ENCODE data around the gene KIAA1217. TPM values are rescaled to one million over a fixed set of nuclear protein-coding genes. Genes with fewer than 3 reads are reported as not detected.

KIAA1217 gene
- total and polyA plus RNA-seq, 2 of the 4 experiments (the other 2 are of a cell fraction), result 3.4 to 4.4 TPM

- no peak for TF ChIP-seq BHLHE40 (IDR thresholded peaks at IDR 0.05; ENCODE audit: low read depth, low read length)
- TF ChIP-seq MXI1 (IDR thresholded peaks at IDR 0.05; ENCODE audit: borderline replicate concordance, low read depth, low read length), result no peak
- TF ChIP-seq POLR2A (IDR thresholded peaks at IDR 0.05; ENCODE audit: low read depth, low read length), result no peak
- TF ChIP-seq CTCF (conservative IDR thresholded peaks at IDR 0.05; ENCODE audit: low read depth, low read length), result no peak
- no peak for TF ChIP-seq SMC3 (IDR thresholded peaks at IDR 0.05; ENCODE audit: low read depth, low read length)
- no peak for TF ChIP-seq MAFK (IDR thresholded peaks at IDR 0.05; ENCODE audit: low read depth, low read length)
- TF ChIP-seq USF2 (IDR thresholded peaks at IDR 0.05; ENCODE audit: low read depth, low read length), result no peak
- no peak for TF ChIP-seq FOS (IDR thresholded peaks at IDR 0.05; ENCODE audit: low read depth, low read length)
- TF ChIP-seq CHD1 (IDR thresholded peaks at IDR 0.05; ENCODE audit: low read depth, low read length), result no peak
- no peak for TF ChIP-seq MAZ (IDR thresholded peaks at IDR 0.05; ENCODE audit: borderline replicate concordance, low read depth, low read length)
- TF ChIP-seq NFE2L2 (IDR thresholded peaks at IDR 0.05; ENCODE audit: low read depth, low read length), result no peak
- no peak for TF ChIP-seq CEBPB (IDR thresholded peaks at IDR 0.05; ENCODE audit: low read depth, low read length)
- TF ChIP-seq RCOR1 (IDR thresholded peaks at IDR 0.05; ENCODE audit: insufficient replicate concordance, low read length), result no peak
- TF ChIP-seq ELK1 (IDR thresholded peaks at IDR 0.05; ENCODE audit: borderline replicate concordance, low read depth, low read length), result no peak
- no peak for TF ChIP-seq RFX5 (IDR thresholded peaks at IDR 0.05; ENCODE audit: low read depth, low read length)
- TF ChIP-seq RAD21 (IDR thresholded peaks at IDR 0.05; ENCODE audit: low read length), result no peak
- H2BK120ac ChIP-seq (ENCODE audit: low read depth, low read length), result no peak overlapping the region; the same call in 1 of the 2 replicates
- no peak overlapping the region for H3K18ac ChIP-seq (ENCODE audit: low read depth, low read length)
- H2AFZ ChIP-seq (replicated peaks; ENCODE audit: low read length, poor library complexity), result no peak overlapping the region
- H3K36me3 ChIP-seq (ENCODE audit: control insufficient read depth, insufficient read depth, low read length), result no peaks in the 10 kb centered on the region
- H3K79me1 ChIP-seq (ENCODE audit: low read depth in 1 of 2, low read length in 2 of 2), result no peaks in the 10 kb centered on the region
- no peaks in the 10 kb centered on the region for H3K9me1 ChIP-seq (ENCODE audit: insufficient read depth, low read length)
- H2BK5ac ChIP-seq (ENCODE audit: low read depth, low read length, poor library complexity, severe bottlenecking), result no peak overlapping the region
- no peak overlapping the region for H3K14ac ChIP-seq (replicated peaks; ENCODE audit: low read depth, low read length)
- no peak overlapping the region for H3K56ac ChIP-seq (ENCODE audit: extremely low read depth, insufficient read depth, low read length)
- H2AK9ac ChIP-seq (replicated peaks; ENCODE audit: low read depth, low read length, poor library complexity), result no peak overlapping the region
- H2BK15ac ChIP-seq (ENCODE audit: low read depth, low read length), result no peak overlapping the region
- no peak for ATAC-seq (ENCODE audit: low read depth)
- no peak overlapping the region for H4K5ac ChIP-seq (ENCODE audit: low read depth, low read length)
- DNase-seq, result no peak
- H3K9ac ChIP-seq (ENCODE audit: low read depth, low read length), result no peak overlapping the region
- WGBS, 2 experiments (ENCODE audit: extremely low coverage in 2 of 2, insufficient read length in 1 of 2), result no CpG with 5 or more reads among the region's 2 CpGs
- no peak overlapping the region for H3K4ac ChIP-seq (ENCODE audit: low read depth, low read length)
- H3K27me3 ChIP-seq (ENCODE audit: control insufficient read depth, insufficient read depth, low read length), result no peaks in the 10 kb centered on the region; the same call in 1 of the 2 replicates
- H3K4me1 ChIP-seq (ENCODE audit: control insufficient read depth, insufficient read depth, low read length), result peaks cover 4% of the 10 kb centered on the region
- H2BK20ac ChIP-seq (ENCODE audit: low read depth, low read length), result no peak overlapping the region
- no peak overlapping the region for H3K4me2 ChIP-seq (ENCODE audit: low read depth, low read length)
- dilution Hi-C loops (cut with HindIII; ENCODE audit: low sequenced_read_pairs, unreplicated experiment), result no loop called here
- no peak overlapping the region for H3K23ac ChIP-seq (ENCODE audit: low read depth, low read length)
- no peak overlapping the region for H4K8ac ChIP-seq (ENCODE audit: low read depth in 2 of 2, low read length in 2 of 2)
- no peak overlapping the region for H4K91ac ChIP-seq (ENCODE audit: insufficient read depth, low read depth, low read length)
- ChIA-PET CTCF (interaction anchor here (0.6 kb wide), 1 partner anchor 18 kb away, joined by 3 read pairs; no protein-coding TSS in a partner anchor), POLR2A (ENCODE audit: unreplicated experiment) (no interaction called here)
- H3K9me3 ChIP-seq (ENCODE audit: control insufficient read depth, insufficient read depth, low read length), result no peaks in the 10 kb centered on the region
- no peaks in the 10 kb centered on the region for H4K20me1 ChIP-seq (ENCODE audit: insufficient read depth, low read length)
- intact Hi-C loops (cut with micrococcal nuclease), result no loop called here
- H3K4me3 ChIP-seq (ENCODE audit: insufficient read depth, low read depth, low read length), result no peak overlapping the region
- no peak overlapping the region for H3K27ac ChIP-seq (ENCODE audit: insufficient read depth, low read length)
- H2AK5ac ChIP-seq (ENCODE audit: low read depth, low read length), result peak overlapping the region; percentile 35; the same call in 1 of the 2 replicates
- in situ Hi-C loops (cut with MboI; ENCODE audit: low sequenced_read_pairs), result no loop called here
- no TSS peak for BruUV-seq (replicated peaks)
Observed at GRCh38 chr10:24341897-24342296, 133.0 kb downstream of the KIAA1217 start.
